ENCODE data around the gene XCL1.

The XCL1 gene

DNA sequence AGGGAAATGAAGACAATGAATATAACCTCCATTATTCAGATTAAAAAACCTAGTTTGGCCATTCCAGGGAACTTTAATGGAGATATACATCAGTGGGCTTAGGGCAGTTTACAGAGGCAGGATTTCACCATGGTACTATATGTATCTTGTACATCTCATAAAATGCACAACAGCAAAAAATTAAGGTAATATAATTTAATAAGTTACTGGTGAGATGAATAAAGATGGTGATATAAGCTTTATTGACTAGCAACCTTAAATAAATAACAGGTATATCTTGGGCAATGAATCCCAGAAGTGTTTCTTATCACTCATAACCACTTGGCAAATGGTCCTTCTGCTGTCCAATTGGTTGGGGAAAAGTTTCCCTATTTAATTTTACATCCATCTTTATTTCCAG, 29.0 kb downstream of the XCL1 start:
- in situ Hi-C loops (cut with MboI; ENCODE audit: low pct_unique_long_range_greater_than_20kb, low sequenced_read_pairs, unreplicated experiment), result loop anchor here (10.0 to 25.0 kb wide), 2 partner anchors 749 to 932 kb away; no protein-coding TSS in a partner anchor
- TF ChIP-seq, protein P1, sequence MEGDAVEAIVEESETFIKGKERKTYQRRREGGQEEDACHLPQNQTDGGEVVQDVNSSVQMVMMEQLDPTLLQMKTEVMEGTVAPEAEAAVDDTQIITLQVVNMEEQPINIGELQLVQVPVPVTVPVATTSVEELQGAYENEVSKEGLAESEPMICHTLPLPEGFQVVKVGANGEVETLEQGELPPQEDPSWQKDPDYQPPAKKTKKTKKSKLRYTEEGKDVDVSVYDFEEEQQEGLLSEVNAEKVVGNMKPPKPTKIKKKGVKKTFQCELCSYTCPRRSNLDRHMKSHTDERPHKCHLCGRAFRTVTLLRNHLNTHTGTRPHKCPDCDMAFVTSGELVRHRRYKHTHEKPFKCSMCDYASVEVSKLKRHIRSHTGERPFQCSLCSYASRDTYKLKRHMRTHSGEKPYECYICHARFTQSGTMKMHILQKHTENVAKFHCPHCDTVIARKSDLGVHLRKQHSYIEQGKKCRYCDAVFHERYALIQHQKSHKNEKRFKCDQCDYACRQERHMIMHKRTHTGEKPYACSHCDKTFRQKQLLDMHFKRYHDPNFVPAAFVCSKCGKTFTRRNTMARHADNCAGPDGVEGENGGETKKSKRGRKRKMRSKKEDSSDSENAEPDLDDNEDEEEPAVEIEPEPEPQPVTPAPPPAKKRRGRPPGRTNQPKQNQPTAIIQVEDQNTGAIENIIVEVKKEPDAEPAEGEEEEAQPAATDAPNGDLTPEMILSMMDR (IDR thresholded peaks at IDR 0.05; ENCODE audit: extremely low read depth, insufficient read depth, missing control alignments), result no peak
- DNase-seq (ENCODE audit: low spot score), result no peak

- TF ChIP-seq, protein P1 (IDR thresholded peaks at IDR 0.05; ENCODE audit: extremely low read depth, insufficient read depth, missing control alignments), result no peak
- in situ Hi-C loops (cut with MboI; ENCODE audit: low pct_unique_long_range_greater_than_20kb, low sequenced_read_pairs, unreplicated experiment), result loop anchor here (10.0 to 25.0 kb wide), 2 partner anchors 749 to 931 kb away; no protein-coding TSS in a partner anchor
- no peak for DNase-seq (ENCODE audit: low spot score)
These were observed 29.7 kb downstream of the XCL1 start for GRCh38 chr1:168606096-168606495.

DNA sequence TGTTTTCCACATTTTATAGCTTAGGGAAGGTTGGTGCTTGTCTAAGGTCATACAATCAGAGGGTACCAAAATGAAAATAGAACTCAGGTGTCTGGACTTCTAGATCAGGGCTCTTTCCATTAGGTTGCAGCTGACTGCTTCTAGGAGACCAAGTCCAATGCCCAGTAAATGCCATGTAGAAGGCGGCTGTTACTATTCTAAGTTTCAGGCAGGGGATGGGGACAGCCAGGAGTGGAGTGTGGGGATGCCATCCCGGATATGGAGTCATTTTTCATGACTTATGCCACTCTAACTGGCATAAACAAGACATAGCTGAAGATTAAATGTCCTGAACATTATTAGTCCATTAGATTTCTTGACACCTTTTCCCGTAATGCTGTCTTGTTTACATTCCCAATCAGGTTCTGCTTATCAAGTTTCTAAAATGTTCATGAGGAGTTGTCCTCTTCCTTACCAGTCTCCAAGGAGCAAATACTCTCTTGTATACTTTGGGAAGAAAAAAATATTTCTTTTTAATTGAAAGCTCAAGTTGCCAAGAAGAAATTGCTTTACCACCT, 31.5 kb downstream of the XCL1 start:
- TF ChIP-seq, protein P1 (IDR thresholded peaks at IDR 0.05; ENCODE audit: extremely low read depth, insufficient read depth, missing control alignments), result no peak
- no peak for DNase-seq (ENCODE audit: low spot score)
- in situ Hi-C loops (cut with MboI; ENCODE audit: low pct_unique_long_range_greater_than_20kb, low sequenced_read_pairs, unreplicated experiment), result loop anchor here (10.0 to 25.0 kb wide), 2 partner anchors 747 to 929 kb away; no protein-coding TSS in a partner anchor

DNA sequence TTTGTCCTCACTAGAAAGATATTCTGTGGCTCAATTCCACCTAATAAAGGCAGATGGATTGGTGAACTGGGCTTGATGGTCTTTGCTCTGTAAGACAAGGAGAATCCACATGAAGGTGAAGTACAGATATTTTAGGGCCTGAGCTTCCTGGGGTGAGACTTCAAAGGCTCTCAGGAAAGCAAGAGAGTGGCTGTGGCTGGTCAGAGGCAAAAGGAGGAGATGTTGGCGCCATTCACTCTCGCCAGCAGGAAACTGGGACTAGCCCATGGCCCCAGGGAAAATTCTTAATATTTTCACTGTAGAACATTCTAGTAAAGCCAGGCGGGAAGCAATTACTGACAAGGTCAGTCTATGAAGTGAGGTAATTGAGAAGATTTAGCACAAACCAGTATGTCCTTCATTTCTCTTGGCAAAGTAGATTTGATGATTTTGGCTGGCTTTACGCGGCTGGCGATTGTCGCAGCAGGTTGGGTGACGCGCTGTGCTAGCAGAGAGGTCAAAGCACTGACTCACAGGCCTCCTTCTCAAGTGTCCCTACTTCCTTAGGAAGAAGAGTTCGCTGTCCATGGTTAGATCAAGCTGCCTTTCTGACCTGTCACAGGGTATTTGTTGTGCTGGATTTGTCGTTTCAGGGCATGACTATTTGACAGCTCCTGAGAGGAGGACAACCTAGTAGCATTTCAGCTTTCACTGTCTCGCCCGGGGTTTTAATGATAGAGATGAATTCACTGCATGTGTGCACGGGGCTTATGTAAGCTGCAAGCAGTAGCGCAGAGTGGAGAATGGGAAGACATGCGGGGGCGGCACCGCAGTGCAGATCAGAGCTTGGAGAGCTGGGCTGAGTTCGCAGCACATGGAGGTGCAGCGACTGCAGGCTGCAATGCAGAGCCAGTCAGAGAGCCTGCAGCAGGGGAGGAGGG, 32.7 kb downstream of the XCL1 start:
- TF ChIP-seq, protein P1 (IDR thresholded peaks at IDR 0.05; ENCODE audit: extremely low read depth, insufficient read depth, missing control alignments), result no peak
- no peak for DNase-seq (ENCODE audit: low spot score)
- in situ Hi-C loops (cut with MboI; ENCODE audit: low pct_unique_long_range_greater_than_20kb, low sequenced_read_pairs, unreplicated experiment), result loop anchor here (10.0 to 25.0 kb wide), 2 partner anchors 746 to 928 kb away; no protein-coding TSS in a partner anchor

- in situ Hi-C loops (cut with MboI; ENCODE audit: low pct_unique_long_range_greater_than_20kb, low sequenced_read_pairs, unreplicated experiment), result loop anchor here (10.0 to 25.0 kb wide), 2 partner anchors 745 to 927 kb away; no protein-coding TSS in a partner anchor
- DNase-seq (ENCODE audit: low spot score), result no peak
- TF ChIP-seq, protein P1 (IDR thresholded peaks at IDR 0.05; ENCODE audit: extremely low read depth, insufficient read depth, missing control alignments), result no peak
These were observed 33.5 kb downstream of the XCL1 start for GRCh38 chr1:168609741-168610510.

GRCh38 chr1:168613038-168613451, 36.6 kb downstream of the XCL1 start:
- in situ Hi-C loops (cut with MboI; ENCODE audit: low pct_unique_long_range_greater_than_20kb, low sequenced_read_pairs, unreplicated experiment), result loop anchor here (25.0 kb wide), 1 partner anchor 924 kb away; no protein-coding TSS in a partner anchor
- no peak for DNase-seq (ENCODE audit: low spot score)
- TF ChIP-seq, protein P1 (IDR thresholded peaks at IDR 0.05; ENCODE audit: extremely low read depth, insufficient read depth, missing control alignments), result no peak

Measured in GM13977 (cell line).